GM12878 (cell line): ENCODE measurements around the gene U2AF2. TPM values are rescaled to one million over a fixed set of nuclear protein-coding genes. Genes with fewer than 3 reads are reported as not detected.

Experiments
- CBX3 ChIP-seq: fragments of 200-600 bp; sonication (generic); IDR thresholded peaks from 2 replicates; pipeline ENCODE4 v1.6.1; 2016; ENCODE audit warnings: low read depth, borderline replicate concordance
- MTA2 ChIP-seq: fragments of 450-650 bp; IDR thresholded peaks from 2 replicates; pipeline ENCODE4 v1.6.1; 2016; ENCODE audit warnings: low read depth, mild to moderate bottlenecking, moderate library complexity
- MTA3 ChIP-seq: IDR thresholded peaks from 2 replicates; pipeline ENCODE4 v1.6.1; 2012; ENCODE audit warnings: low read length, inconsistent platforms, borderline replicate concordance
- polyA plus RNA-seq, 11 experiments: library from polyadenylated mRNA; depleted of rRNA in 4 of 11; unstranded in 6 of 11; stranded (reverse) in 5 of 11; fragments of >200 nt; fragmentation: Nextera tagmentation in 4 of 11; fragmentation: Illumina TruSeq in 1 of 11; extraction: Ambion mirVana in 4 of 11; extraction: Trizol in 1 of 11; gene quantifications; 1 replicate in 1 of 11; 2 replicates in 10 of 11; pipeline versions ENCODE4 v1.2.1 to v1.2.3, GENCODE V29; 2011 to 2016; ENCODE audit warnings: inconsistent platforms in 2 of 11, missing spikeins in 2 of 11, low read depth in 1 of 11
- total RNA-seq, 4 experiments: library from RNA; depleted of rRNA in 3 of 4; stranded (reverse); fragments of >200 nt in 3 of 4; fragmentation: Illumina TruSeq in 1 of 4; extraction: Trizol in 1 of 4; gene quantifications; 2 replicates each; pipeline versions ENCODE4 v1.2.1 to v1.2.3, GENCODE V29; 2013 to 2021
- TF ChIP-seq, protein P1 (sequence below): fragments of 450-650 bp; formaldehyde crosslinking; IDR thresholded peaks from 2 replicates; pipeline ENCODE4 v1.4.0; 2020; ENCODE audit warnings: mild to moderate bottlenecking, moderate library complexity
- TF ChIP-seq, protein P2 (sequence below): fragments of 450-650 bp; conservative IDR thresholded peaks from 2 replicates; pipeline ENCODE4 v1.6.1; 2017; ENCODE audit warnings: mild to moderate bottlenecking, moderate library complexity

The U2AF2 gene
- total and polyA plus RNA-seq, 10 of the 15 experiments (the other 5 are each of a cell fraction or from before 2014, with no cell fraction given) = 3.0 to 338 (median 130) TPM

DNA sequence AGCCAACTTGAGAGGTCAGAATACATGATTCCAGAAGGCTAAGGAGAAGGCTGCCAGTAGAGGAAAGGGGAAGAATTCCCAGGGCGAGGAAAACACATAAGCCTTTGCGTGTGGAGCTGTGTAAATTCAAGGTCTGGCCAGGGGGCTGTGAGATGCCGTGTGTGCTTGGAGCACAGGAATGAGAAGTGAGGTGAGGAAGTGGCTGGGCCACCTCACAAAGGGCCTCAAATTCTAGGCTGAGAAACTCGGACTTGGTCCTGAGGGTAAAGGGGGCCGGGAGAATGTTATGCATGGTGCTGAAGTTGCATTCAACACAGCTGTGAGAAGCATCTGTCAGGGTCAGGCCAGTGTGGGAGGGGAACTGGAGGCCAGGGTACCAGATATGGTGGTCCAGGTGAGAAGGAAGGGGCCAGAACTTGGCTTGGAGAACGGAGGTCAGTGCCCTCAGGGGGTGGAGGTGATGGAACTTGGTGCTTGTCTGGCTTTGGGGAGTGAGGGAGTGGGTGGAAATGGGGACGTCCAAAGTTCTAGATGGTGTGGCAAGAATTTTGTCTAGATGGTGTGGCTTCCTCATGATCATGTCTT is 18.9 kb upstream of the U2AF2 start (continued):
- TF ChIP-seq, protein P1, sequence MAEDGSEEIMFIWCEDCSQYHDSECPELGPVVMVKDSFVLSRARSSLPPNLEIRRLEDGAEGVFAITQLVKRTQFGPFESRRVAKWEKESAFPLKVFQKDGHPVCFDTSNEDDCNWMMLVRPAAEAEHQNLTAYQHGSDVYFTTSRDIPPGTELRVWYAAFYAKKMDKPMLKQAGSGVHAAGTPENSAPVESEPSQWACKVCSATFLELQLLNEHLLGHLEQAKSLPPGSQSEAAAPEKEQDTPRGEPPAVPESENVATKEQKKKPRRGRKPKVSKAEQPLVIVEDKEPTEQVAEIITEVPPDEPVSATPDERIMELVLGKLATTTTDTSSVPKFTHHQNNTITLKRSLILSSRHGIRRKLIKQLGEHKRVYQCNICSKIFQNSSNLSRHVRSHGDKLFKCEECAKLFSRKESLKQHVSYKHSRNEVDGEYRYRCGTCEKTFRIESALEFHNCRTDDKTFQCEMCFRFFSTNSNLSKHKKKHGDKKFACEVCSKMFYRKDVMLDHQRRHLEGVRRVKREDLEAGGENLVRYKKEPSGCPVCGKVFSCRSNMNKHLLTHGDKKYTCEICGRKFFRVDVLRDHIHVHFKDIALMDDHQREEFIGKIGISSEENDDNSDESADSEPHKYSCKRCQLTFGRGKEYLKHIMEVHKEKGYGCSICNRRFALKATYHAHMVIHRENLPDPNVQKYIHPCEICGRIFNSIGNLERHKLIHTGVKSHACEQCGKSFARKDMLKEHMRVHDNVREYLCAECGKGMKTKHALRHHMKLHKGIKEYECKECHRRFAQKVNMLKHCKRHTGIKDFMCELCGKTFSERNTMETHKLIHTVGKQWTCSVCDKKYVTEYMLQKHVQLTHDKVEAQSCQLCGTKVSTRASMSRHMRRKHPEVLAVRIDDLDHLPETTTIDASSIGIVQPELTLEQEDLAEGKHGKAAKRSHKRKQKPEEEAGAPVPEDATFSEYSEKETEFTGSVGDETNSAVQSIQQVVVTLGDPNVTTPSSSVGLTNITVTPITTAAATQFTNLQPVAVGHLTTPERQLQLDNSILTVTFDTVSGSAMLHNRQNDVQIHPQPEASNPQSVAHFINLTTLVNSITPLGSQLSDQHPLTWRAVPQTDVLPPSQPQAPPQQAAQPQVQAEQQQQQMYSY = no peak
- TF ChIP-seq MTA3 (no peak), CBX3 (no peak), MTA2 (no peak)
- TF ChIP-seq, protein P2, sequence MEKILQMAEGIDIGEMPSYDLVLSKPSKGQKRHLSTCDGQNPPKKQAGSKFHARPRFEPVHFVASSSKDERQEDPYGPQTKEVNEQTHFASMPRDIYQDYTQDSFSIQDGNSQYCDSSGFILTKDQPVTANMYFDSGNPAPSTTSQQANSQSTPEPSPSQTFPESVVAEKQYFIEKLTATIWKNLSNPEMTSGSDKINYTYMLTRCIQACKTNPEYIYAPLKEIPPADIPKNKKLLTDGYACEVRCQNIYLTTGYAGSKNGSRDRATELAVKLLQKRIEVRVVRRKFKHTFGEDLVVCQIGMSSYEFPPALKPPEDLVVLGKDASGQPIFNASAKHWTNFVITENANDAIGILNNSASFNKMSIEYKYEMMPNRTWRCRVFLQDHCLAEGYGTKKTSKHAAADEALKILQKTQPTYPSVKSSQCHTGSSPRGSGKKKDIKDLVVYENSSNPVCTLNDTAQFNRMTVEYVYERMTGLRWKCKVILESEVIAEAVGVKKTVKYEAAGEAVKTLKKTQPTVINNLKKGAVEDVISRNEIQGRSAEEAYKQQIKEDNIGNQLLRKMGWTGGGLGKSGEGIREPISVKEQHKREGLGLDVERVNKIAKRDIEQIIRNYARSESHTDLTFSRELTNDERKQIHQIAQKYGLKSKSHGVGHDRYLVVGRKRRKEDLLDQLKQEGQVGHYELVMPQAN = no peak
